Measurements from ENCODE around the gene PGLYRP1. TPM values are rescaled to one million over a fixed set of nuclear protein-coding genes. Genes with fewer than 3 reads are reported as not detected.

PGLYRP1 gene
- total RNA-seq, 1 experiment from 2014 or later: not detected

- TF ChIP-seq ZSCAN18 (CRISPR knock-in tag; IDR thresholded peaks at IDR 0.05) (no peak), CREB1 (CRISPR knock-in tag; IDR thresholded peaks at IDR 0.05) (no peak), USF2 (CRISPR knock-in tag; IDR thresholded peaks at IDR 0.05) (no peak)
These were observed 44.8 kb upstream of the PGLYRP1 start (continued) for GRCh38 chr19:46067691-46068090.

GRCh38 chr19:46066471-46066870 is 43.6 kb upstream of the PGLYRP1 start:
- Mint-ChIP-seq H3K27ac (no peak overlapping the region), H3K4me3 (no peak overlapping the region), H3K4me1 (no peaks in the 10 kb centered on the region), H3K36me3 (peaks cover 4% of the 10 kb centered on the region; the same call in 1 of the 2 replicates), H3K27me3 (ENCODE audit: low read depth) (peaks cover 73% of the 10 kb centered on the region), H3K9me3 (peaks cover 19% of the 10 kb centered on the region)
- no peak for DNase-seq (ENCODE audit: low spot score)
- ChIA-PET POLR2A (no interaction called here), CTCF (interaction anchor here (1.0 to 5.2 kb wide), 4 partner anchors 11 to 190 kb away, joined by 5 to 40 read pairs (median 12); no protein-coding TSS in a partner anchor)
- no peak for ATAC-seq
- no peak for TF ChIP-seq PRDM15 (CRISPR knock-in tag; IDR thresholded peaks at IDR 0.05)
- TF ChIP-seq USF2 (CRISPR knock-in tag; IDR thresholded peaks at IDR 0.05): no peak
- no peak for TF ChIP-seq TP53 (CRISPR knock-in tag; IDR thresholded peaks at IDR 0.05)
- TF ChIP-seq USF1 (CRISPR knock-in tag; IDR thresholded peaks at IDR 0.05): no peak
- no peak for TF ChIP-seq ZNF512 (CRISPR knock-in tag; IDR thresholded peaks at IDR 0.05; ENCODE audit: borderline replicate concordance)
- no peak for TF ChIP-seq NFATC4 (CRISPR knock-in tag; IDR thresholded peaks at IDR 0.05)
- TF ChIP-seq ZMAT4 (CRISPR knock-in tag; IDR thresholded peaks at IDR 0.05): no peak
- TF ChIP-seq GTF2I (CRISPR knock-in tag; conservative IDR thresholded peaks at IDR 0.05): no peak
- no peak for TF ChIP-seq ZNF219 (CRISPR knock-in tag; IDR thresholded peaks at IDR 0.05; ENCODE audit: borderline replicate concordance)
- TF ChIP-seq FOXJ3 (CRISPR knock-in tag; IDR thresholded peaks at IDR 0.05; ENCODE audit: borderline replicate concordance): no peak
- no peak for TF ChIP-seq MXD4 (CRISPR knock-in tag; IDR thresholded peaks at IDR 0.05; ENCODE audit: borderline replicate concordance)
- no peak for TF ChIP-seq EMX1 (CRISPR knock-in tag; IDR thresholded peaks at IDR 0.05)
